ENCODE results near the gene DCLRE1C.
"Not testable (repeated sequence)": the region's sequence is repeated elsewhere in the genome, so short reads cannot be mapped to it uniquely, and the experiment has no call there.

The DCLRE1C gene

DNA sequence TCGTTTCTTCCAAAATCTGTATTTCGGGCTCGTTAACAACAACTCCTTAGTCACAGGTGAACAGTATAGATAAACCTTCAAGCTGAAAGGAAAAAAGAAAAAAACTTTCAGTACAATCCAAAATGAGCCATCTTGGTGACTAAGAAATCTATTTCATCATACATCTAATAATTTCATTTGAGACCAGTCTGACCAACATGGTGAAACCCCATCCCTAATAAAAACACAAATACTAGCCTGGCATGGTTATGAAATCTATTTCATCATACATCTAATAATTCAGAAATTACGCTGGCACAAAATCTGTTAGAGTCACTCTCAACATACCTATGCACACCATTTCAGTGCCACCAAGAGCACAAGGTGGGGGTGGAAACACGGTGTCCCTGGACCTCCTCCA, 8.8 kb downstream of the DCLRE1C start:
- DNase-seq (ENCODE audit: low read depth in 2 of 2) = no peak

DNA sequence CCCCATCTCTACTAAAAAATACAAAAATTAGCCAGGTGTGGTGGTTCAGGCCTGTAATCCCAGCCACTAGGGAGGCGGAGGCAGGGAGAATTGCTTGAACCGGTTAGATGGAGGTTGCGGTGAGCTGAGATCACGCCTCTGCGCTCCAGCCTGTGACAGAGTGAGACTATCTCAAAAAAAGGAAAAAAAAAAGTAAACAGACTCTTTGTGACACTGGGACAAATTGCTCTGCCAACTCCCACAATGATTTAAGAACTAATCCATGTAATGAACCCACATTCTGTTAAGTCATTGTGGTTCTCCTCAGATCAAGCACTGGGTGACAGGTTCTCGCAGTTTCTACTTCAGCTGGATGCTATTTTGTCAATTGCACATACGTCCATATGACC, 11.0 kb downstream of the DCLRE1C start:
- DNase-seq (ENCODE audit: low read depth in 2 of 2) = not testable (repeated sequence)

- DNase-seq (ENCODE audit: low read depth in 2 of 2) = not testable (repeated sequence)
Measured at GRCh38 chr10:14942147-14942949, 11.5 kb downstream of the DCLRE1C start.

DNA sequence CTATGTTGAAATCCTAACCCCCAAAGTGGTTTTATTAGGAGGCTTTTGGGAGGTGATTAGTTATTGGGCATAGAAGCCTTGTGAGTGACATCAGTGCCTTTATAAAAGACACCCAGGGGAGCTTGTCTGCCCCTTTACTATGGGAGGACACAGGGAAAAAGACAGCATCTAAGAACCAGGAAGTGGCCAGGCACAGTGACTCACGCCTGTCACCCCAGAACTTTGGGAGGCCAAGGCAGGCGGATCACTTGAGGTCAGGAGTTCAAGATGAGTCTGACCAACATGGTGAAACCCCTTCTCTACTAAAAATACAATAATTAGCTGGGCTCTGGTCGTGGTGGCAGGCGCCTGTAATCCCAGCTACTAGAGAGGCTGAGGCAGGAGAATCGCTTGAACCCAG, 14.9 kb downstream of the DCLRE1C start:
- not testable (repeated sequence) for DNase-seq (ENCODE audit: low read depth in 2 of 2)

GRCh38 chr10:14936584-14936983, 17.3 kb downstream of the DCLRE1C start:
- DNase-seq (ENCODE audit: low read depth in 2 of 2) = no peak

GRCh38 chr10:14930610-14931009, 23.3 kb downstream of the DCLRE1C start:
- no peak for DNase-seq (ENCODE audit: low read depth in 2 of 2)

GRCh38 chr10:14926722-14927416, 27.0 kb downstream of the DCLRE1C start:
- DNase-seq (ENCODE audit: low read depth in 2 of 2) = no peak

DNA sequence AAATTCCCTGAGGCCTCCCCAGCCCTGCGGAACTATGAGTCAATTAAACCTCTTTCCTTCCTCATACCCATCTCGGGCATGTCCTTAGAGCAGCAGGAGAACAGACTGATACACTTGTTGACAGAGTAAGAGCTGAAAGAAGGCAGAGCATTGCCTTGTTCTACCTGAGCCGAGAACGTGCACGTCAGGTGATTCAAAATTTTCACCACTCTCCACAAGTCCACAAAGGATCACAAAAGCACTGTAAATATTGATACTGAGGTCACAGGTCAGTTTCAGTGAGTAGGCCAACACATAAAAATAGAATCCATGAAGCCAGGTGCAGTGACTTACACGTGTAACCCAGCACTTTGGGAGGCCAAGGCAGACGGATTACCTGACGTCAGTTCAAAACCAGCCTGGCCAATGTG, 27.8 kb downstream of the DCLRE1C start:
- no peak for DNase-seq (ENCODE audit: low read depth in 2 of 2)

DNA sequence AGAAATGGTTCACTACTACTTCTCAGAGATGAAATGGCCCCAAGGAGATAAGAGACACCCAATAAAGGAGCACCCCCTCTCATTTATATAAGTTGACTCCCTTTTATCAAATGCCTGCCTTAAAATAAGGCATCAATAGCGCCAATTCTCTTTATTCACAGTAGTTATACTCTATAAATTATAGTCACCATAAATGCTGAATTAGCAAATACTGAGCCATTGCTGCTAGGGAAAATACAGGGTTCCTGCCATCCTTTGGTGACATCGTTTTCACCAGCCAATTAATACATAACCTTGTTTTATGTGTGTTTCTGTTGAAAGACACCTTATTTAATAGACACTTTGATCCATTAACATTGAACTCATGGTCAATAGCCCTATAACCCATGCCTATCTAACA, 28.6 kb downstream of the DCLRE1C start:
- no peak for DNase-seq (ENCODE audit: low read depth in 2 of 2)

GRCh38 chr10:14924013-14924412, 29.9 kb downstream of the DCLRE1C start:
- DNase-seq (ENCODE audit: low read depth in 2 of 2) = no peak

DNA sequence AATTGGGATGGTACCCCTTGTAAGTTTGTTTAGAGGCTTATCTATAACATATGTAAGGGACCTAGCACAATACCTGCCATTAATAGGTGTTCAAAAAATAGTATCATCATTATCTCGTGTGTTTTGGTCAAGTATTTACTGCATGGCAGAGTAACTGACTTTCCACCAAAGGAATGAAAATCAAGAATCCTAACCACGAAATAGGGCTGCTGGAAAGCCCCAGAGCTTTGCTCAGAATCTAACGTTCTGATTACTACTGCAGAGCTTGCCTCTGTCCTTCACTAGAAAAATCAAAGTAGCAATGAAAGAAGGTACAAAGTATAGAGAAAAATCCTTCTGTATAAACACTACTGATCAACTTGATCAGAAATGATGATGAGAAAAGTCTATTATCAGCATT, 34.9 kb downstream of the DCLRE1C start:
- no peak for DNase-seq (ENCODE audit: low read depth in 2 of 2)

GRCh38 chr10:14917827-14918226, 36.1 kb downstream of the DCLRE1C start:
- no peak for DNase-seq (ENCODE audit: low read depth in 2 of 2)

- DNase-seq (ENCODE audit: low read depth in 2 of 2) = no peak
Measured at GRCh38 chr10:14916600-14916999, 37.3 kb downstream of the DCLRE1C start.

DNA sequence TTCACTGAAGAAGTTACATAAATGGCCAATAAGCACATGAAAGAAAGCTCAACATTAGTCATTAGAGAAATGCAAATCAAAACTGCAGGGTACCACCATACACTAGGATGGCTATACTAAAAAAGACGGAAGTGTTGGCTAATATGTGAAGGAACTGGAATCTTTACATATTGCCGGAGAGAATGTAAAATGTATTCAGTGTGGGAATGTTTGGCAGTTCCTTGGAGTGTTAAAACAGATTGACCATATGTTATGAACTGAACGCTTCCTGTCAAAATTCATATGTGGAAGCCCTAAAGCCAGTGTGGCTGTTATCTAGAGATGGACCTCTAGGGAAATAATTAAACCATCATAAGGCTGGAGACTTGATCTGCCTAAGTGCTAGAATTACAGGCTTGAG, 42.1 kb downstream of the DCLRE1C start:
- DNase-seq (ENCODE audit: low read depth in 2 of 2) = no peak

- no peak for DNase-seq (ENCODE audit: low read depth in 2 of 2)
Measured at GRCh38 chr10:14910953-14911352, 42.9 kb downstream of the DCLRE1C start.

- no peak for DNase-seq (ENCODE audit: low read depth in 2 of 2)
Measured at GRCh38 chr10:14909101-14909500, 44.8 kb downstream of the DCLRE1C start.

DNA sequence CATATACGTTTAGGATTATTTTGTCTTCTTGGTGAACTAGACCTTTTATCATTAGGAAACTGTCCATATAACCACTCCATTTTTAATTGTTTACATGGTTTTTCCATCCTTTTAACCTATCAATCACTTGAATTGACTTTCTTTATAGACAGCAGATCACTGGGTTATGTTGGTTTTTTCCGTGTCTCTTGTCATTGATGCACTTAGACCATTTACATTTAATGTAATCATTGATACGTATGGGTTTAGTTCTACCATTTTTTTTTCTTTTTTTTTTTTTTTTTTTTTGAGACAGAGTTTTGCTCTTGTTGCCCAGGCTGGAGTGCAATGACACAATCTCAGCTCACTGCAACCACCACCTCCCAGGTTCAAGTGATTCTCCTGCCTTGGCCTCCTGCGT, 46.3 kb downstream of the DCLRE1C start:
- DNase-seq (ENCODE audit: low read depth in 2 of 2) = not testable (repeated sequence)

DNA sequence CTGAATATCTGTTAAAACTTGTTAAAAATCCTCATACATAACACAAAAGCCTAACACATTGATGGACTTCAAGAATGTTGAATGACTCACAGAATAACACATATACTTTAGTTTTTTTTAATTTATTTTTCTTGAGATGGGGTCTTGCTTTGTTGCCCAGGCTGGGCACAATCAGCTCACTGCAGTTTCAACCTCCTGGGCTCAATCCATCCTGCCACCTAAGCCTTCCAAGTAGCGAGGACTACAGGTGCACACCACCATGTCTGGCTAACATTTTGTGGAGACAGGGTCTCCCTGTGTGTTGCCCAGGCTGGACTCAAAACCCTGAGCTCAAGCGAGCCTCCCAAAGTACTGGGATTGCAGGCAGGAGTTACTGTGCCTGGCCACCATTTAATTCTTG, 47.1 kb downstream of the DCLRE1C start:
- DNase-seq (ENCODE audit: low read depth in 2 of 2) = no peak

- no peak for DNase-seq (ENCODE audit: low read depth in 2 of 2)
Measured at GRCh38 chr10:14905890-14906289, 48.0 kb downstream of the DCLRE1C start.

DNA sequence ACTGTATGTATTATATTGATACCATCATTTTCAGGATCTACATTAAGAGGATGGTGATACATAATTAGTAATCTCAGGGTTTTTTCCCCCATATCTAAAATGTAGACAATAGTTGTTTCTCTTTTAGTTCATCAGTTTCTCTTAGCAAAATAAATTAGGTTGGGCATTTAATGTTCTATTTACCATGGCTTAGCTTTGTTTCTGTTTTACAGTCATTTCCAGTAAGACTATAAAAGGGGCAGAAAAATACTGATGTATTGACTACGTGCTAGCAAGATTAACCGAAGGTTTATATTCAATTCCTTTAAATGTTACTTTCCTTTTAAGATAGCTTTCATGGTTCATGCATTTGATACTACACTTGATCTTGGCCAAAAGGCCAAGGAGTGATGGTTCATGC, 49.0 kb downstream of the DCLRE1C start:
- no peak for DNase-seq (ENCODE audit: low read depth in 2 of 2)

DNA sequence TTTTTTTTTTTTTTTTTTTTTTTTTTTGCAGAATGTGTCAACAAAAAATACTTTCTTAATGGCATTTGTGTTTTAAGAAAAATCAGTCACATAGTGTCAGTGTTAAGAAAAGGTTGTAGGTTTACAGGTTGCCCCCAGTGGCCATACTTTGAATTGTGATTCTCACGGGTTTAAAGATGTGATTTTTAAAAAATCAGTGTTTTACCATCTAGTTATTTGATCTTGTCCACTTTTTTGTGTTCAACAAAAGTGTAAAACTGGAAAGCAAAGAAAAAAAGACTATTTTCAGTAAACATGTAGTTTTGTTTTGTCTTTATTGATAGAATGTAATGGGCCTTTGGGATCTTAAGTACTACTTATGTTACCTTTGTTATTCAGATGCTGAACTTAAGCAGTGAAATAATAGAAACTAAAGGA, 49.6 kb downstream of the DCLRE1C start:
- no peak for DNase-seq (ENCODE audit: low read depth in 2 of 2)

- no peak for DNase-seq (ENCODE audit: low read depth in 2 of 2)
Measured at GRCh38 chr10:14891151-14891550, 62.7 kb downstream of the DCLRE1C start.

DNA sequence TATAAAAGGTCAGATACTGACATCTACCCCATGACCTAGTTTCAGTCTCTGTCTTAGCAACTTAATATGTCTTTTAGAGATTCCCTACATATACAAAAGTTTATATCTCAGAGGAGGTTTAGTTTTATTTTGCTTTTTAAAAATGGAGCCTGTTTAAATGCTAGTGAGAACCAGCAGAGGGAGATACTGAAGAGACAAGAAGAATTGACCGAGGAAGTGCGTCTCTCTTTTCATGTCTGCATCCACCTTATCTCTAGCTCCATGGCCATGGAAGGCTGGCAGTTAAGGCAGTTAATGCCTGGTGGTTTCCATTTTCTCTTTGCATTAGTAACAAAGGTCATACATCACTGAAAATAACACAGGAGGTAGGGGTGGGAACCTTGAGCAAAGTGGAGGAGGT, 64.6 kb downstream of the DCLRE1C start:
- DNase-seq (ENCODE audit: low read depth in 2 of 2) = no peak

Data from stimulated activated CD4-positive, alpha-beta T cell treated with anti-CD3 and anti-CD28 coated beads, Interleukin-1b, Interleukin-23, amount 100 ng/mL, for 1 hour (primary cell).